EH (cell line): Measurements from ENCODE around the gene SSR4.
A peak's percentile ranks its signal among the peaks of the same experiment; 100 is the strongest.

Source experiments
- DNase-seq: peaks from one replicate; pipeline ENCODE4 v3.0.0-alpha.2; 2015; ENCODE audit warnings: low read depth

SSR4 gene

DNA sequence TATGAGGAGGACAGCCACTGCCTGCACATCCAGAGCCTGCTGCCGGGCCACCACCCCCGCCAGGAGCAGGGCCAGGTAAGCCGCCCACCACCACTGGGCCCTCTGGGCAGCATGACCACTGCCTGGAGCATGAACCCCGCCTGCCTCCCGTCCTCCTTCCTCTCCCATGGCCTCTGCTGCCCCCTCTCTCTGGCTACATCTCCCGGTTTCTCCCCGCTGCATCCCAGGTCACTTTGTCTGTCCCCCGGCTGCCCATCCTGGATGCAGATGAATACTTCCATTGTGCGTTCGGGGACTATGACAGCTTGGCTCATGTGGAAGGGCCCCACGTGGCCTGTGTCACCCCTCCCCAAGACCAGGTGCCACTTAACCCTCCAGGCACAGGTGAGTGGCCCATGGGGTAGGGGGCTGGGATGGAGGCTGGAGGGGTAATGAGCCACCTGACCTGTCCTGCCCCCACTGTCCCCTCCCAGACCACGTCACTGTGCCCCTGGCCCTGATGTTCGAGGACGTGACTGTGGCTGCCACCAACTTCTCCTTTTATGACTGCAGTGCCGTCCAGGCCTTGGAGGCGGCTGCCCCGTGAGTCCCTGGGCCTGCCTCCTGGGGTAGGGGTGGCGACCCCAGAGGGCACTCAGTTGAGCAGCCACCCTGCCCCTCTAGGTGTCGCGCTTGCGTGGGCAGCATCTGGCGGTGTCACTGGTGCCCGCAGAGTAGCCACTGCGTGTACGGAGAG is 24.4 kb upstream of the SSR4 start:
- DNase-seq, result no peak

DNA sequence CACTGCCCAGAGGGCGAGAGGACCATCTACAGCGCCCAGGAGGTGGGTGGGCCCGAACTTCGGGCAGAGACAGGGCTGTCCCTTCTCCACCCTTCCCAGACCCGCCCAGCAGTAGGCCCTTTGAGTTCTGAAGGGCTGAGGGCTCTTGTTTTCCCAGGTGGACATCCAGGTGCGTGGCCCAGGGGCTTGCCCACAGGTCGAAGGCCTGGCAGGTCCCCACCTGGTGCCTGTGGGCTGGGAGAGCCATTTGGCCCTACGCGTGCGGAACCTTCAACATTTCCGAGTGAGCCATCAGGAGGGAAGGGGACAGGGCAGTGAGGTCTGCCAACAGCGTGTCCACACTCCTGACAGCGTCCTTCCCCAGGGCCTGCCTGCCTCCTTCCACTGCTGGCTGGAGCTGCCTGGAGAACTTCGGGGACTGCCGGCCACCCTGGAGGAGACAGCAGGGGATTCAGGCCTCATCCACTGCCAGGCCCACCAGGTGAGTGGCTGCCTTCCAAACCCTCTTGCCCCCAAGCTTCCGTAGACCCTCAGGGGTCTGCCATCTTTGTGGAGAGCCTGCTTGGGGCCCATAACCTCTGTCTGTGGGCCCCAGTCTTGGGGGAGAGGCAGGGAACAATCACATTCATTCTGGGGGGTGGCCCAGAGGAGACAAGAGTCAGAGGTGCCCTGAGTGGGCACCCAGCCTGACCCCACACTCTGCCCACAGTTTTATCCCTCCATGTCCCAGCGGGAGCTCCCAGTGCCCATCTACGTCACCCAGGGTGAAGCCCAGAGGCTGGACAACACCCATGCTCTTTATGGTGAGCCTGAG is 23.7 kb upstream of the SSR4 start:
- no peak for DNase-seq

DNA sequence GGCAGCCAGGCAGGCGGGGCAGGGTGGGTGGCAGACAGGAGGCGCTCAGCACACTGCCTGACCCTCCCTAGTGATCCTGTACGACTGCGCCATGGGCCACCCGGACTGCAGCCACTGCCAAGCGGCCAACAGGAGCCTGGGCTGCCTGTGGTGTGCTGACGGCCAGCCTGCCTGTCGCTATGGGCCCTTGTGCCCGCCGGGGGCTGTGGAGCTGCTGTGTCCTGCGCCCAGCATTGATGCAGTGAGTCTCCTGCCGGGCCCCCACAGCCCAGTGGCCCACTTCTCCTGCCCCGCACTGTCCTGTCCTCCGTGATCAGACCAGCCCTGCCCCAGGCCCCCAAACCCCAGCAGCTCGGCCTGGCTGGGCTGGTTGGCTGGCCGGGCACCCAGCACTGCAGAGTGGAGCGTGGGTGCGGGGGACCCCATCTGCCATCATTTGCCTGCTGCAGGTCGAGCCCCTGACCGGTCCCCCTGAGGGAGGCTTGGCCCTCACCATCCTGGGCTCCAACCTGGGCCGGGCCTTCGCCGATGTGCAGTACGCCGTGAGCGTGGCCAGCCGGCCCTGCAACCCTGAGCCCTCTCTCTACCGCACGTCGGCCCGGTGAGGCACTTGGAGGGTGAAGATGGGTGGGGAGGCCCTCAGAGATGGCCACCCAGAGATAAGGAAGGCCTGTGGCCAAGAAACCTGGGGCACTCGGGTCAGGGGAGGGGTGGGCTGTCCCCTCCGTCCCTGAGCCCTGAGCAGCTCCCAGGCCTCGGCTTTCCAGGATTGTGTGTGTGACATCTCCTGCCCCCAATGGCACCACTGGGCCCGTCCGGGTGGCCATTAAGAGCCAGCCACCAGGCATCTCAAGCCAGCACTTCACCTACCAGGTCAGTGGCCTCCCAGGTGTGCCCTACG is 22.8 kb upstream of the SSR4 start:
- no peak for DNase-seq

DNA sequence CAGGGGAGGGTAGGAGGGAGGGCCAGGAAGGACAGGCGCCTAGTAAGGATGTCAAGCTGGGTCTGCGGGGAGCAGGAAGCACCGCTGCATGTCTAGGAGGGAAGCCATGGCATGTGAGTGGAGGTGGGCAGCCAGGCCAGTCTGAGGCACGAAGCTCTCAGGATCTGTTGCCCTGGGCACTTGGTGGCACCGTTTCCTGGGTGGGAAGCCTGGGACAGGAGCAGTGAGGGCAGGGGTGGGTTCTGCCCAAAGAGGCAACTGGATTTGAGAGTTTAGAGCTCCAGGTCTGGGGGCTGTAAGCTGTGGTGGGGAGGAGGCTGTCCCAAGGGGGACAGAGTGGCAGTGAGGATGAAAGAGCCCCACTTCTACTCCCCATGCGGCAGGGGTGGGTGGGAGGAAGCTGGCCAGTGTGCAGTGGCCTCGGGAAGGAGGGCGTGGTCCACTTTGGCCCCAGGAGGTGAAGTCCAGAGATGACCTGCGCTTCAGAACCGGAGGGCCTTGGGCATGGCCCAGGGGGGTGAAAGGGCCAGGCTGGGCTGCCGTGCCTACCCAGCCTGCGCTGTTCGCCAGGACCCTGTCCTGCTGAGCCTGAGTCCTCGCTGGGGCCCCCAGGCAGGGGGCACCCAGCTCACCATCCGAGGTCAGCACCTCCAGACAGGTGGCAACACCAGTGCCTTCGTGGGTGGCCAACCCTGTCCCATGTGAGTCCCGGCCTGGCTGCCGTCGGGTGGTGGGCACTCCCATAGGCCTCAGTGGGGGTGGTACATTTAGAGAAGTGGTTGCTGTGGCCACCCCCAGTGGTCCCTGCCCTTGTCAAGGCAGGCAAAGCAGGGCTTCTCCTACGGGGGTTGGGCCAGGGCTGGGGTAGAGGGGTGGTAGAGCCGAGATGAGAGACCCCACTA is 21.9 kb upstream of the SSR4 start:
- DNase-seq, result no peak

DNA sequence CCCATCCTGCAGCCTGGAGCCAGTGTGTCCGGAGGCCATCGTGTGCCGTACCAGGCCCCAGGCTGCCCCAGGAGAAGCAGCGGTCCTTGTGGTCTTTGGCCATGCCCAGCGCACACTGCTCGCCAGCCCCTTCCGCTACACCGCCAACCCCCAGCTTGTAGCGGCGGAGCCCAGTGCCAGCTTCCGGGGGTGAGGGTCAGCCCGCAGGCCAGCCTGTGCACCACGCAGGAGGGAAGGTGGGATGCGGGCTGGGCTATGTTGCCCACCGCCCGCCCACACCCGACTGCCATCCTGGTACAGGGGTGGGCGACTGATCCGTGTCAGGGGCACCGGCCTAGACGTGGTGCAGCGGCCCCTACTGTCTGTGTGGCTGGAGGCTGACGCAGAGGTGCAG is 21.3 kb upstream of the SSR4 start:
- DNase-seq, result no peak

DNA sequence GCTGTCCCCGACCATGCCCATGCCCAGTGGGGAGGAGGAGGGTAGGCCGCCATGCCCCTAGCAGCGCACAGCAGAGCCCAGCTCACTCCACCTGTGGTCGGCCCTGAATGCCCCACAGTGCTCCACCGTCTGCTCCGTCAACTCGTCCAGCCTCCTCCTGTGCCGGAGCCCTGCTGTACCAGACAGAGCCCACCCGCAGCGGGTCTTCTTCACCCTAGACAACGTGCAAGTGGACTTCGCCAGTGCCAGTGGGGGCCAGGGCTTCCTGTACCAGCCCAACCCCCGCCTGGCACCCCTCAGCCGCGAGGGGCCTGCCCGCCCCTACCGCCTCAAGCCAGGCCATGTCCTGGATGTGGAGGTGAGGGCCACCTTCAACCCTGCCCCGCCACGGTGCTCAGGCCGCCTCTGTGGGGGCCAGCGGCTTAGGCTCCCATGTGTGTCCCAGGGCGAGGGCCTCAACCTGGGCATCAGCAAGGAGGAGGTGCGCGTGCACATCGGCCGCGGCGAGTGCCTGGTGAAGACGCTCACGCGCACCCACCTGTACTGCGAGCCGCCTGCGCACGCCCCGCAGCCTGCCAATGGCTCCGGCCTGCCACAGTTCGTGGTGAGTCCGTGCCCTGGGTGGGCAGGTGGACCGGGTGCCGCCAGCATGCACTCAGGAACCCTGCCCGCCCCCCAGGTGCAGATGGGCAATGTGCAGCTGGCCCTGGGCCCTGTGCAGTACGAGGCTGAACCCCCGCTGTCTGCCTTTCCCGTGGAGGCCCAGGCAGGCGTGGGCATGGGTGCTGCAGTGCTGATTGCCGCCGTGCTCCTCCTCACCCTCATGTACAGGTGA is 20.5 kb upstream of the SSR4 start:
- no peak for DNase-seq

DNA sequence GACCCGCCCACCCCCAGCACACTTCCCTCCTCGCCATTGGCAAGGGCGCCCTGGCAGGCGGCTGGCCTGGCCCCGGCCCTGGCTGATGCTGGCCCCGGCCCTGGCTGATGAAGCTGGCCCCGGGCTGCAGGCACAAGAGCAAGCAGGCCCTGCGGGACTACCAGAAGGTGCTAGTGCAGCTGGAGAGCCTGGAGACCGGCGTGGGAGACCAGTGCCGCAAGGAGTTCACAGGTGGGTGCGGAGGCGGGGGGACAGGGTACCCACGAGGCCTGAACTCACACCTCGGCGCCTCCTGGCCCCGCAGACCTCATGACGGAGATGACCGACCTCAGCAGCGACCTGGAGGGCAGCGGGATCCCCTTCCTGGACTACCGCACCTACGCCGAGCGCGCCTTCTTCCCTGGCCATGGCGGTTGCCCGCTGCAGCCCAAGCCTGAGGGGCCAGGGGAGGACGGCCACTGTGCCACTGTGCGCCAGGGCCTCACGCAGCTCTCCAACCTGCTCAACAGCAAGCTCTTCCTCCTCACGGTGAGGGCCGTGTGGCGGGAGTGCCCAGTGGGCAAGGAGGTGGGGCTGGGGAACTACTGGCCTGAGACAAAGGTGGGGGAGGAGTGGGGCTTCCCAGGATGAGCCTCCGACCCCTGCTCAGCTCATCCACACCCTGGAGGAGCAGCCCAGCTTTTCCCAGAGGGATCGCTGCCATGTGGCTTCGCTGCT is 19.7 kb upstream of the SSR4 start:
- DNase-seq, result no peak

DNA sequence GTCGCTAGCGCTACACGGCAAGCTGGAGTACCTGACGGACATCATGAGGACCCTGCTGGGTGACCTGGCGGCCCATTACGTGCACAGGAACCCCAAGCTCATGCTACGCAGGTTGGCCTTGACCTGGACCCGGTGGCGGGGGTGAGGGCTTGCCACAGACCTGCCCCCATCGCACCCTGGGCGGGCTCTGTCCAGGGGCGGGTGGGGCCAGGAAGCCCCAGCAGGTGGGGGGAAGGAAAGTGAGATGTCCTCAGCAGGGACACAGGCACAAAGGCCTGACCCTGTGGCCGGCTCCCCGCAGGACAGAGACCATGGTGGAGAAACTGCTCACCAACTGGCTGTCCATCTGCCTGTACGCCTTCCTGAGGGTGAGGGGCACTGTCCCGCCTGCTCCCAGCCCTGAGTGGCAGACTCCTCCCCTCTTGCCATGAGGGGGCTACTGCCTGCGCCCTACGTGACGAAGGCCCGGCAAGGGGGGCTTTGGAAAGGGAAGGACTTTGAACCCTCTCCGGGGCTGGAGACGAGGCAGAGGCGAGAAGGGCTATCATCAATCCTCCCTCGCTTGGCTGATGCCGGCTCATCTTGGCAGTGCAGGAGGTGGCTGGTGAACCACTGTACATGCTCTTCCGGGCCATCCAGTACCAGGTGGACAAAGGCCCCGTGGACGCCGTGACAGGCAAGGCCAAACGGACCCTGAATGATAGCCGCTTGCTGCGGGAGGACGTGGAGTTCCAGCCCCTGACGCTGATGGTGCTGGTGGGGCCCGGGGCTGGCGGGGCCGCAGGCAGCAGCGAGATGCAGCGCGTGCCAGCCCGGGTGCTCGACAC is 19.0 kb upstream of the SSR4 start:
- no peak for DNase-seq

DNA sequence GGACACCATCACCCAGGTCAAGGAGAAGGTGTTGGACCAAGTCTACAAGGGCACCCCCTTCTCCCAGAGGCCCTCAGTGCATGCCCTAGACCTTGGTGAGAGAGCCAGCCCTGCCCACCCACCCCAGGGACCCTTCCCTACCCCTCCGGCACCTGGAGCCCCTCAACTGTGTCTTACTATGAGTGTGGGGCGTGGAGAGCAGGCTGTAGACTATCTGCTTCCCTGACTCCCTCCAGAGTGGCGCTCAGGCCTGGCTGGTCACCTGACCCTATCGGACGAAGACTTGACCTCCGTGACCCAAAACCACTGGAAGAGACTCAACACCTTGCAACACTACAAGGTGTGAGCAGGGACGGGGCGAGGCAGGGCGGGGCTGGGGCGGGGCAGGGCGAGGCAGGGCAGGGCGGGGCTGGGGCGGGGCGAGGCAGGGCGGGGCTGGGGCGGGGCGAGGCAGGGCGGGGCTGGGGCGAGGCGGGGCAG is 18.3 kb upstream of the SSR4 start:
- no peak for DNase-seq

DNA sequence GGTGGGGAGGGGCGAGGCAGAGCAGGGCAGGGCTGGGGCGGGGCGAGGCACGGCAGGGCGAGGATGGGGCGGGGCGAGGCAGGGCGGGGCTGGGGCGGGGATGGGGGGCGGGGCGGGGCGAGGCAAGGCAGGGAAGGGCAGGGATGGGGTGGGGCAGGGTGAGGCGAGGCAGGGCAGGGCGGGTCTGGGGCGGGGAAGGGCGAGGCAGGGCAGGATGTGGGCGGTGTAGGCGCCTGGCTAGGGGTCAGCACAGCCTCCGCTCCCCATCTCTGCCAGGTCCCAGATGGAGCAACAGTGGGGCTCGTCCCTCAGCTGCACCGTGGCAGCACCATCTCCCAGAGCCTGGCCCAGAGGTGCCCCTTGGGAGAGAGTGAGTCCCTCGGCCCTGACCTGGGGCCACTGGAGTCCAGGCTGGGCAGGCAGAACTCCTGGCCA is 17.8 kb upstream of the SSR4 start:
- no peak for DNase-seq

DNA sequence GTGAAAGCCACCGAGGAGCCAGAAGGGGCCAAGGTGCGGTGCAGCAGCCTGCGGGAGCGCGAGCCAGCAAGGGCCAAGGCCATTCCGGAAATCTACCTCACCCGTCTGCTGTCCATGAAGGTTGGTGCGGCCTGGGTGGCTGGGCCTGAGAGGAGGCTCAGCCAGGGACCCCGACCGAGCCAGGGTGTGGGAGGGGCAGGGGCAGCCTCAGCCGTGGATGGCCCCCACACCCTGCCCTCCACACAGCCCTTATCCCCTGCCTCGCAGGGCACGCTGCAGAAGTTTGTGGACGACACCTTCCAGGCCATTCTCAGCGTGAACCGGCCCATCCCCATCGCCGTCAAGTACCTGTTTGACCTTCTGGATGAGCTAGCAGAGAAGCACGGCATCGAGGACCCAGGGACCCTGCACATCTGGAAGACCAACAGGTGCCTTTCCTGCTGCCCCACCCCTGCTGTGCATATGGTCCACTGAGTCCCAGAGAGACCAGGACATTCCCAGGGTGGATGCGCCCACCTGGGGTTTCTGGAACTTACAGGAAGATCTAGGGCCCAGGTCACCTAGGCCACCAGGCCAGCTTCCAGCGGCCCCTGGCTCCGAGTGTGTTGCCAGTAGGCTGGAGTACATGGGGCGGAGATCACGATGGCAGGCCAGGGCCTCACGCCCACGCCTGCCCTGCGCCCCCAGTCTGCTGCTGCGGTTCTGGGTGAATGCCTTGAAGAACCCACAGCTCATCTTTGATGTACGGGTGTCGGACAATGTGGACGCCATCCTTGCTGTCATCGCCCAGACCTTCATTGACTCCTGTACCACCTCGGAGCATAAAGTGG is 17.0 kb upstream of the SSR4 start:
- DNase-seq, result no peak

DNA sequence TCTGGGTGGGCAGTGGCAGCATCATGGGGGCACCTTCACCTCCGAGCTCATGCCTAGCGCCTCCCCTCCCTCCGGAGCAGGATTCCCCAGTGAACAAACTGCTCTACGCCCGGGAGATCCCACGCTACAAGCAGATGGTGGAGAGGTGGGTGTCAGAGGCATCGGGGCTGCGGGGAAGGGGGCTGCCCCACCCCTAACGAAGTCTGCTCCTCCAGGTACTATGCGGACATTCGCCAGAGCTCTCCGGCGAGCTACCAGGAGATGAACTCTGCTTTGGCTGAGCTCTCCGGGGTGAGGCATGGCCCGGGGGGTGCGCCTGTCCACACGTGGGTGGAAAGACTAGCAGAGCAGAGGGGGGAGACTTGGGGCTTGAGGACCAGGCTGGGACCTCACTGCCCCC is 16.3 kb upstream of the SSR4 start:
- no peak for DNase-seq

DNA sequence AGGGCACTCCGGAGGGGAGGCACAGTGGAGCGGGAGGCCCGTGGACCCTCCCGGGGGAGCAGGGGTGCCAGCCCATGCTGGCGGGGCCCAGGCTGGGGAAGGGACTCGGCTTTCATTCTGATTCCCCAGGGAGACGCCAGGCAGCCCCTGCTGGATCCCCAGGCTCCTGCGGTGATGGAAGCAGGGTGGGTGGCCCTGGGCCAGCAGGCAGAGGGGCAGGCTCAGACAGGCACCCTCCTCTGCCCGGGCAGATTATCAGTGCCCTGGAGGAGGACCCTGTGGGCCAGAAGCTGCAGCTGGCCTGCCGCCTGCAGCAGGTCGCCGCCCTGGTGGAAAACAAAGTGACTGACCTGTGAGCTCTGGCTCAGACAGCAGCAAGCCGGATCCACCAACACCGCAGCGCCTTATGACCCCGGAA is 15.8 kb upstream of the SSR4 start:
- DNase-seq, result no peak

DNA sequence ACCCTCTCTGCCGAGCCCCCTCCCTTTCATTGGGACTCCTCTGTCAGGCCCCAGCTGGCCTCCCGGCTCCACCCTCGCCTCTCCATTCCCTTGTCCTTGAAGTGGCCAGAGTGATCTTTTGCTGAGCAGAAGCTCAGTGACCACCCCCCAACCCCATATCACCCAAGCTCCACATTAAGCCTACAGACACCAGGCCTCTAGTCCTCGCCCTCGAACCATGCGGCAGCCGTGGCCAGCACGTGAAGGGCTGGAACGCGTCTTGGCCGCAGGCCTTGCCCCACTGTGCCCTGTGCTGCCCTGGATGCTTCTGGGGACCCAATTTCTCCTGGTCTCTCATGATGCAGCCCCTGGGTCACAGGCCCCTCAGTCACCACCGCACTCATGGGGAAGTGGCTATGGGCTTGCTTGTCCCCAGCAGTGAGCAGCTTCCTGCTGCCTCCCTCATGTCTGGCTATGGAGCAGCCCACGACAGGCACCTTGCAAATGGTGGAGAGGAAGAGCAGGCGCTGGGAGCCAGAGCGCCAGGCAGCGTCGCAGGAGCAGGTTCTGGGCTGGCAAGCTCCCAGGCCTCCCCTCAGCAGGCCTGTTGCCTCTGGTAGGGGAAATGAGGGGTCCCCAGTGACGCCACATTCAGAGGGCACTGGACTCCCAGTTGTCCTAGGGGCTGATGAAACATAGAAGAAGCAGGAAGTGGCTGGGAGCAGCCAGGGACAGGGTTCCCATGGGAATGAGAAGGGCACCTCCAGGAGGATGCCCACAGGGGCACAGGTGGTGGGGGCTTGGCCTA is 14.4 kb upstream of the SSR4 start:
- peak; percentile 38 for DNase-seq

DNA sequence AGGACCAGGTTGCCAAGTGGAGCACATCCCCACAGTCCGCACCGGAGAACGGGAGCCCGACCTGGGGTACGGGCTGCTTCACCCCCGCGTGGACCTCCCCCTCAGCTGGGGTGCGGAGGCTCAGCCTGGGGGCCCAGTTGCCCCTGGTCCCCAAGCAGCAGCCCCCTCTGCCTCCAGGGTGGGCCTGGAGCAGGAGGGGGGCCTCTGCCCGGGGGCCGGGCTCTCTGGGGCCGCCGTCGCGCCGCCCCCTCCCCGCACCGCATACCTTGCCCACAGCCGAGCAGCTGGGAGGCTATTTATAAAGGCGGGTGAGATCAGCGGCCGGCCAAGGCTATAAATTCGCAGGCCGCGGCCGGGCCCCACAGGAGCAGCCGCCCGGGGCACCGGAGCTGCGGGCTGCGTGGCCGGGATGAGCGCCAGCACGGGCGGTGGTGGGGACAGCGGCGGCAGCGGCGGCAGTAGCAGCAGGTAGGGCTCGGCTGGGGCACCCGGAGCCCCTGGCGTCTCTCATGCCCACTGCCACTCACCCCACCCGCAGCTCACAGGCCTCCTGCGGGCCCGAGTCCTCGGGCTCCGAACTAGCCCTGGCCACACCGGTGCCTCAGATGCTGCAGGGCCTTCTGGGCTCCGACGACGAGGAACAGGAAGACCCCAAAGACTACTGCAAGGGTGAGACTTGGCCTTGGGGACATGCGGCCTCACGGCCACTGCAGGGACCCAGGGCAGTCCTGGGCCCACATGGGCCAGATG is 13.6 kb upstream of the SSR4 start, which contains the start of gene SRPK3:
TSS of gene SRPK3 (plus strand) at position 364 of the 750 bp plus-strand sequence. CDS start at position 410, 46 bp downstream.
- peak; percentile 69 for DNase-seq

DNA sequence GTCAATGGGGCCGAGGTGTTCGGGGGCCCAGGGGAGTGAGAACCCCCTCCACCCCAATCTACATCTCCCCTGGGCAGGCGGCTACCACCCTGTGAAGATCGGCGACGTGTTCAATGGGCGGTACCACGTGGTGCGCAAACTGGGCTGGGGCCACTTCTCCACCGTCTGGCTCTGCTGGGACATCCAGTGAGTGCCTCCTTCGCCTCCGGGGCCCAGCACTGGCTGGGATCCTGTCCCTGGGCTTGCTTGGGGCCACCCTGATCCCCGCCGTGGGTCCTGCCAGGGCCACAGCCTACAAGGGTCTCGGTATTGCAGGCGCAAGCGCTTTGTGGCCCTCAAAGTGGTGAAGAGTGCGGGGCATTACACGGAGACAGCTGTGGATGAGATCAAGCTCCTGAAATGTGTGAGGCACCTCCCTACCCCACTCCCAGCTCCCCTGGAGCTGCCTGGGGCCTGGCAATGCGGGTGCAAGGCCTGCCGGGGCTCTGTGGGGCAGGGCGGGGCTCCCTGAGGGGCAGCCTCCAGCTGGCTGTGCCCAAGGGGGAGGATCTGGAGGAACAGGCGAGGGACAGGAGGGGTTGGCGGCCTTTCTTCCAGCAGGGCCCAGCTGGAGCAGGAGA is 12.9 kb upstream of the SSR4 start:
- DNase-seq, result no peak
